ENCODE data around the gene CABP4.

The CABP4 gene

GRCh38 chr11:67435727-67436458 is 19.3 kb upstream of the CABP4 start:
- no peak for DNase-seq (ENCODE audit: low read depth, low spot score)

GRCh38 chr11:67436459-67437081 is 18.6 kb upstream of the CABP4 start:
- DNase-seq (ENCODE audit: low read depth, low spot score), result peak; percentile 86

- DNase-seq (ENCODE audit: low read depth, low spot score), result no peak
These were observed 17.9 kb upstream of the CABP4 start, which contains the start of gene PTPRCAP for GRCh38 chr11:67437082-67437808. PTPRCAP (minus strand) TSS chr11:67437682; CDS start chr11:67437619, 63 bp downstream.

- DNase-seq (ENCODE audit: low read depth, low spot score), result no peak
These were observed 17.4 kb upstream of the CABP4 start for GRCh38 chr11:67437809-67438157.

GRCh38 chr11:67438158-67438902 is 16.8 kb upstream of the CABP4 start:
- no peak for DNase-seq (ENCODE audit: low read depth, low spot score)

GRCh38 chr11:67439321-67440228 is 15.6 kb upstream of the CABP4 start:
- no peak for DNase-seq (ENCODE audit: low read depth, low spot score)

- no peak for DNase-seq (ENCODE audit: low read depth, low spot score)
These were observed 14.7 kb upstream of the CABP4 start for GRCh38 chr11:67440229-67441097.

GRCh38 chr11:67441098-67441563 is 14.0 kb upstream of the CABP4 start:
- no peak for DNase-seq (ENCODE audit: low read depth, low spot score)

- no peak for DNase-seq (ENCODE audit: low read depth, low spot score)
These were observed 13.3 kb upstream of the CABP4 start for GRCh38 chr11:67441731-67442351.

- no peak for DNase-seq (ENCODE audit: low read depth, low spot score)
These were observed 12.4 kb upstream of the CABP4 start for GRCh38 chr11:67442504-67443404.

- no peak for DNase-seq (ENCODE audit: low read depth, low spot score)
These were observed 9.6 kb upstream of the CABP4 start for GRCh38 chr11:67445515-67445914.

GRCh38 chr11:67448220-67448609 is 6.9 kb upstream of the CABP4 start:
- no peak for DNase-seq (ENCODE audit: low read depth, low spot score)

- DNase-seq (ENCODE audit: low read depth, low spot score), result no peak
These were observed 5.9 kb upstream of the CABP4 start for GRCh38 chr11:67449116-67449844.

- DNase-seq (ENCODE audit: low read depth, low spot score), result no peak
These were observed 4.1 kb upstream of the CABP4 start for GRCh38 chr11:67450796-67451657.

GRCh38 chr11:67451658-67451976 is 3.5 kb upstream of the CABP4 start:
- no peak for DNase-seq (ENCODE audit: low read depth, low spot score)

GRCh38 chr11:67452141-67452952 is 2.8 kb upstream of the CABP4 start, which contains the start of gene GPR152:
GPR152 (minus strand) TSS chr11:67452729; CDS start chr11:67452724, 5 bp downstream.
- DNase-seq (ENCODE audit: low read depth, low spot score), result no peak

All from iPS DF 19.7 (cell line).